HG03064 (cell line): ENCODE measurements around the gene GALNT9.

ENCODE experiments used
- ATAC-seq: cut with Tn5 transposase; IDR thresholded peaks from one replicate; pipeline ENCODE4 v1.9.1; 2021; ENCODE audit warnings: low read depth; ENCODE audit not compliant: unreplicated experiment

GALNT9 gene

DNA sequence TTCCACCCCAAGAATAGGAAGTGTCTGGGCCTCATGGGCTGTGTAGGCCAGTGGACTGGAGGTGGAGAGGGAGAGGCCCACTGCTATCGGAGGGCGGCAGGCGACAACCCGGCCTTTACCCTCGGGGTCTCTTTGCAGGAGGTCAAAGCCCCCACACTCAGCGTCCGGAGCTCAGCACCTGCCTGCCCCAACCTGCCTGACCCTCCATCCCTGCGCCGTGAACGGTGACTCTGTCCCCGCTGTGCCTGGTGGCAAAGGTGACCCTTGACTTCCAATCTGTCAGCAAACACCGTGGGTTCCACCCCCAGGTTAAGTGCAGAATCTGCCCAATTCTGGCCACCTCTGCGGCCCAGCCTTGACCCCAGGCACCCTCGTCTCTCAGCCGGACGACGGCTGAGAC is 15.7 kb upstream of the GALNT9 start:
- ATAC-seq, result no peak

DNA sequence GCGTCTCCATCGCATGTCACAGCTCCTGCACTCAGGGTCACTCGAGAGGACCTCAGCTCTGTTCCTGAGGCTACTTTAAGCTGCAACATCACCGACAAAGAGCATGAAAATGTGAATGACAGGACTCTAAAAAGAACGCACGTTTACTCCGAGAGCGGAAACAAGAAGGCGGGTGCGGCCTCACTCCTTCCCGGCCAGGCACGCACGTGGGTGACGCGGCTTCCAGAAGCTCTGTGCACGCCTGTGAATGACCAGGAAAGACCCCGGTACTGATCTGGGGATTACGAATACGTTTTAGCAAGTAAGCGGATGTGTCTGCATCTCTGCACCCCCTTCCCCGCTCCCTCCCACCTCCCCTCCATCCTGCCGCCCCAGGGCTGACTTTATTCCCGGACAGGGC is 15.2 kb upstream of the GALNT9 start:
- ATAC-seq, result no peak

DNA sequence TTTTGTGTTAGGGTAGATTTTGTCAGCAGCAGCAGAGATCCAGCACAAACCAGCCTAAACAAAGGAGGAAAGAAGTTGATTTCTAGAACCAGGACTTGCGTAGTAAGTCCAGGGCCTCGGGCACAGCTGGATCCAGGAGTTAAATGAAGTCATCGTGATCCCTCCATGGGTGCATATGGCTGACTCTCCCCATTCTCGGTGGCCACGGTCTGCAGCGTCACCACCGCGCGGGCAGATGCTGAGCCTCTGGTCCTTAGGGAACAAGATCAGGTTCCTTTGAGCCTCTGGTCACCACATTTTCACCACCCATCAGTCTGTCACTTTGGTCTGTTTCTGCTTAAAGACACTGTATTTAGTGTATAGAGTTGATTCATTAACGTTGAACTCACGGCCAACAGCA is 14.8 kb upstream of the GALNT9 start:
- no peak for ATAC-seq

DNA sequence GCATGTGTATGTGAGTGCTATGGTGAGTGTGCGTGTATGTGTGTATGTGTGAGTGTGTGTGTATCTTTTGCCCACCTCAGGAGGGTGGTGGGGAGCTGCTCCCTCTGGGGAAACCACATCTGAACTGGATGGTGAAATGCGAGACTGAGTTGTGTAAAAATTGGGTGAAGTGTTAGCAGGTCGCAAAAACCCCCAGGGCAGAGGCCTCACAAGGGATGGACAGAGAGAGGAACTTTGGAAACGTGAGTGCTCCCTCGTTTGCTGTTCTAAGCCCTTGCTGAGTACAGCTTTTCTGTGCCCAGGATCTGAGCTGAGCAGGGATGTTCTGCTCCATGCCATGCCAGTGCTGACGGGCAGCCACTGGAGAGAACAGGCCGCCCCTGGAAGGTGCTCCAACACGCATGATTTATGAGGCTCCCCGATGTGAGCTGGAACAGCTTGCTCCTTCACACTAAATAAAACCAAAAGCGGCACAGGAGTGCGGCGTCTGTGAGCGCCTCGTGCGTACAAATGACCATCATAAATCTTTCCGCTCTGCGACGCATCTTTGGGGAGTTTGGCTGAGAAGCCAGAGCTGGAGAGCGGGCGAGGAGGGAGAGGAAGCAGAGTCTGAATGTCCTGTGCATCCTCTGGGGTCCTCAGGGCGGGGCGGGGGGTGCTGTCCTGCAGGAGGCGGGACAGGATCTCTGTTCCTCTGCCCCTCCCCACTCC is 14.1 kb upstream of the GALNT9 start:
- ATAC-seq, result no peak

DNA sequence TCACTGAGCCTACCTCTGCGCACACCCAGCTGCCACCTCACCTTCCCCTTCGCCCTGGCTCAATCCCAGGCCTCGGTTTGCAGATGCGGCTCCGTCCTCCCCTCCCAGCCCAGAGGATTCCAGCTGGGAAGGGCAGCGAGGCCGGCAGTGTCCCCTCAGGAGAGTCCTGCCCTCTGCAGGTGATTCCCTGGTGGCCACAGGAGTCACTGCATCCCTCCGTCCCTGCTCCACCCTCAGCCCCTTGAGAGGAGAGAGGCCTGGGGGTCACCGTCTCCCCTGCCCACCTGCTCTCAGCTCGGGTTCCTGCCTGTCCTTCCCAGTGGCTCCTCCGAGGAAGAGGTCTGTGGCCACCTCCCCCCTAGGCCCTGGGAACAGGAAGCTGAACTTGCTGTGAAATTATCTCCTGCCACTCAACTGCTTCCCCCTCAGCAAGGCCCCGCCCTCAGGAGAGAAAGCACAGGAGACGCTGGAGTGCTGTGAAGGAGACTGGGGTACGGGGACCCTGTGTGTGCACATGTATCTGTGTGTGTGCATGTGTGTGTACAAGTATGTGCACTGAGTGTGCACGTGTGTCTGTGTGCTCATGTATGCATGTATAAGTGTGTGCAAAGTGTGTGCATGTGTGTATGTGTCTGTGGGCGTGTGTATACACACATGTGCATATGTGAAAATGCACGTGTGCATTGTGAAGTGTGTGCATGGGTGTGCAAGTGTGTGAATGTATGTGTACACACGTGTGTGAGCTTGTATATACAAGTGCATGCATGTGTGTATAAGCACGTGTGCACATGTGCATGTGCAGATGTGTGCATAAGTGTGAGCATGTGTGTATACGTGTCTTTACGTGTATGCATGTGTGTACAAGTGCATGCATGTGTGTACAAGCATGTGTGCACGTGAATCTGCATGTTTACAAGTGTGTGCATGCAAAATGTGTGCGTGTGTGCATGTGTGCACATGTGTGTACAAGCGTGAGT is 13.2 kb upstream of the GALNT9 start:
- no peak for ATAC-seq

DNA sequence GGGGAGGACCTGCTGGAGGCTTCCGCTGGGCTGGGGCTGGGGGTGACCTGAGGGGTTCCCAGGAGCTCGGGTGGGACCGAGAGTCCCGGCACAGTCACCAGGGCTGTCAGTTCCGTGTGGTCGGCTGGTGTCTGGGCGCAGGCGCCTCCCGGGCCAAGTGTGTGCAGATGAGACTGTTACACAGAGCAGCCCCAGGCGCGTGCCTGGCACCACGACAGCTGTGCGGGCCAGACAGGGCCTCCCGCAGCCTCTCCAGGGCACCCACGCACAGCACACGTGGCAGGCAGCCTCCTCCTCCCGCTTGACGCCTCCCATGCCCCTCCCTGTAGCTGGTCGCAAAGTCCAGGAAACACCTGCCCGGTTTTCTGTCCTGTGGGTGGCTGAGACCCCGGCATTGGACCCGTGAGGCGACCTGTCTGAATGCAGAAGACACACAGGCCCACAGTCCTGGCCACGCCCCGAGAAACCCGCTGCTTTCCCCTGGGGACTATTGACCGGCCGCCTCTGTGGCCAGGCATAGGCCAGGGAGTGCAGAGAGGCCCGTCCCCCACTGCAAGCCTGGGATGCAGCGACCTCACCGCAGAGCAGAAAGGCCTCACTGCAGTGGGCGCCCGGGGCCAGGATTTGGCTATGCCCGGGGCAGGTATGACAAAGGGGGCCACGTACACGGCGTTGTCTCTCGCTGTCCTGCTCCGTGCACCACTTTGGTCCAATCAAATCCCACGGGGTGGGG is 12.1 kb upstream of the GALNT9 start:
- ATAC-seq, result no peak

DNA sequence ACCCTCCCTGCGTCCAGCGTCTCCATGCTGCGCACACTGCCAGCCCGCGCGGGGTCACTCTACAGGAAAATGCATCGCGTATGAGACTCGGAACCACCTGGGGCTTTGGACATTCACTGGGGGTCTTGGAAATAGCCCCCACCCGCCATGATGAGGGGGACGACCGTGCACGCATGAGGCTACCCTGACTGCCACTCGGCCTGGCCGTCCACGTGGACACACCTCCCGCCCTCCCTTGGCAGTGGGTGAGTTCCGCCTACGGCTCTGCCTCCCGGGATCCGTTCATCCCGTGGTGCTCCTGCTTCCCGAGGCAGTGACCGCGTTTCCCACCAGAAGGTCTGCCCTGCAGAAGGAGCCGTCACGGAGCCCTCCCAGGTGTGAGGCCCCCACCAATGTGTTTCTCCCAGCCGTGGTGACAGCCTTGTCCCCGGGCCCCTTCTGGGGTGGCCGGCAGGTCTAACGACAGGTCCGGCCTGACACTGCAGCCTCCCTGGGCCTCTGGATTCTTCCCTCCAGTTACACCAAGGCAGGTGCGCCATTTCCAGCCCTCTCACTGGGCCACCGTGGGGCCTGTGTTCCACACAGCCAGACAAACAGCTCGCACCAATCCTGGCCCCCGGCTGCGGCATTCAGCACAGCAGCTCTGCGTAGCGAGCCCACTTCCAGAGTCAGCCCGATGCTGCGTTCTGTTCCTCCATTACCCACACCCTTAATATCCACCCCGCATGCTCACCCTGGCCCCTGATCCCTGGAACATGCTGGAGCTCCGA is 11.1 kb upstream of the GALNT9 start:
- no peak for ATAC-seq

DNA sequence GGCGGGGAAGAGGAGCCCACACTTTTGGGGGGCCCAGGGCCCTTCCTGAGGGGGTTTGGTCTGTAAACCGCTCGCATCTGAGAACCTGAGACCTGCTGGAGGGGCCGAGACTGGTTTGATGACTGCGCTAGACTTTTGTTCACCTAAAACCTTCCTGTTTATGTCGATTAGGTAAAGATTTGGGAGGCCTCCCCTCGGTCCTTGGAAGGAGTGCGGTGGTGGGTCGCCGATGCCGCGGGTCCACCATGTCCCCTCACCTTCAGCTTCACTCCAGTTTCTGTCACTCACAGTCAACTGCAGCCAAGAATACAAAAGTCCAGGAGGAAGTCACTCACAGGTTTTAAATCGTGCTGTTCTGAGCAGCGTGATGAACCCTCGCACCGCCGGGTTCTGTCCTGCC is 10.5 kb upstream of the GALNT9 start:
- no peak for ATAC-seq

DNA sequence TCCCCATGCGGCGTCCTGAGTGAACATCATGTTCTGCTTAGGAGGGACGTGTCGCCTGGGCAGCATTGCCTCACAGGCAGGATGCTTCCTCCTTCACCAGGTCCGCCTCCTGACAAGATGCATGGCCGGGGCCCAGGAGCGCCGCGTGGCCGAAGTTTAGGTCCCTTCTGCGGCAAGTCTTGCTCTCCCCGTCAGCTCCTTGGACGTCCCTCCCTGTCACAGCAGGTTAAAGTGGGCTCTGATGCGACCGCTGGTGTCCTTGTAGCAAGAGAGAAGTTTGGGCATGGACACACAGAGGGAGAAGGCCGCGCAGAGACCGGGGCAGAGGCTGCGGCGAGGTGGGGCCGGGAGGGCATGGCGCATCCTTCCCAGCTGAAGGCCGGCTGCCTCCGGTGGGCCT is 9.4 kb upstream of the GALNT9 start:
- ATAC-seq, result no peak

DNA sequence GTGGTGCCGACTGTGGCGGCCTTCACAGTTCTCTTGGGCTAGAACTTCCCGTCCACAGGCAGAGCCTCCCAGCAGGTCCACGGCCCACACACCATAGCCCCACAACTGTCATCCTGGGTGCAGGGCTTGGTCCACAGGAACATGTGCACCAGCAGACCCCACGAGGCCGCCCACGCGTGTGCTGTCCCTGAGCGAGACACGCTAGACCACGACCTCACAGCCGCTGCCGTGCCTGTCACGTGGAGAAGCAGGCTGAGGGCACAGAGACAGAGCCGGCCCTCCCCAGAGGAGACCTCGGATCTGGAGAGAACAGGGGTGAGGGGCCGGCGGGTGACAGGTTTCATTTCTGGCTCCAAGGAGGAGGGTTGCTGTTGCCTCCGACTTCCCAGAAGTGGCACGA is 8.9 kb upstream of the GALNT9 start:
- ATAC-seq, result no peak

DNA sequence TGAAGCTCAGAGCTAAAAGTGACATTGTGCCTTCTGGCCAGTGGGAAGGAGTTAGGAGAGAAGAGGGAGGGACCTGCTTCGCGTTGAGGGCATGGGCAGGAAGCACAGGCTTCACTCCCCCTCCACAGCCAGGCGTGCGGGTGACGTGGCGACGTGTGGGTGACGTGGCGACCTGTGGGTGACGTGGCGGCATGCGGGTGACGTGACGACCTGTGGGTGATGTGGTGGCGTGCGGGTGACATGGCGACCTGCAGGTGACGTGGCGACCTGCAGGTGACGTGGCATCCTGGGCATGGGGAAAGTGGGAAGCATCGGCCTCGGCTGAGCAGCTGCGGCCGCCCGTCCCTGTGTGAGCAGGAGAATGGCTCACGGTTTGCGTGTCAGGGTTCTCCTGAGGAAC is 8.2 kb upstream of the GALNT9 start:
- ATAC-seq, result no peak

DNA sequence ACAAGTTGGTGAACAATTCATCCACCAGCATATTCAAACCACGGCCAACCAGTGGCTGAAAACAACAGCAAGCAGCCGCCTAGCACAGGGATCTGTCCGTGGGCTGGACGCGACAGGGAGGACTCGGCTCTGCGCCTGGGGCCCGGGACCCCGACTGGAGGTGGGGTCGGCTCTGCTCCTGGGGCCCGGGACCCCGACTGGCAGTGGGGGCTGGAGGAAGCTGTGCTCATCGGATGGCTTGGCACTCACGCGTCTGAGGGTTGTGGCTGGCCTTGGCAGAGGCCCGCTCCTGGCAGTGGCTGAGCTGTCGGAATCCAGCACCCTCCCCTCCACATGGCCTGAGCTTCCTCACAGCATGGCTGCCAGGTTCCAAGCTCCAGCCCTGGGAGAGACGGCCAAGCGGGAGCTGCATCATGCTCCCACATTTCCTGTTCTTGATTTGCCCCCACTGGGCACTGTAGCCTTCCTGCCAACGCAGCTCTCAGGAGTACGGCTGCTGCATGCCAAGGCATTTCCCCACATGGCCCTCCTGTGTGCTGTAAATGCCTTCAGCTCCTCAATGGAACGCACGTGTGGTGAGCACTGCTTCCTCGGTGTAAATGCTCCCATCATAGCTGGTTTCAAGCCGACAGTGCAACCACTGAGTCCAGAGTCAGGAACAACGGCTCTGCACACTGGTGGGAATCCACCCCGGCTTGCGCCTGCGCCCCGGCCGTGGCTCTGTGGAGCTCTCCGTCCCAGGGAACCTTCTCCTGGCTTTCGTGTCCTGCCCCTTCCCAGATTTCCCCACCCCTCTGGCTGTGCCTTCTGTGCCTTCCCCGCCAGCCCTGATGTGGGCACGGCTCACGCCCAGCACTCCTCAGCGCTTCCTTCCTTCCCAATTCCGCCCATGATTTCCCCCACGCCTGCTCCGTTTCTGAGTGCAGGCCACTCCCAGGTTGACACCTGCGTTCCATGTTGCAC is 7.3 kb upstream of the GALNT9 start:
- ATAC-seq, result no peak

DNA sequence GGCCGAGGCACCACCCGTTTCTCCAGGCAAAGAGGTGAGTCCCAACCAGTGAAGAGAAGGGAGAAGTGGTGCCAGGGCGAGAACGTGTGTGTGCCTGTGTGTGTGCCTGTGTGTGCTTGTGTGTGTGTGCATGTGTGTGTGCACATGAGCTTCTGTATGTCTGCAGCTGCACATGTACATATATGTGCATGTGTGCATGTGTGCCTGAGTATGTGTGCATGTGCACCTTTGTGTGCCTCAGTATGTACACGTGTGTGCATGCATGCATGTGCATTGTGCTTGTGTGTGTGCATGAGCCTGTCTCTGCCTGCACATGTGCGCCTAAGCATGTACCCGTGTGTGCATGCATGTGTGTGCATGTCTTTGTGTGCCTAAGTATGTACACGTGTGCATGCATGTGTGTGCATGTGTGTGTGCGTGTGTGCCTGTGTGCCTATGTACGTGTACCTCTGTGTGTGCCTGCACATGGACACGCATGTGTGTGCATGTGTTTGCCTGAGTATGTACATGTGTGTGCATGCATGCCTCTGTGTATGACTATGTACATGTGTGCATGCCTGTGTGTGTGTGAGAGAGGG is 5.9 kb upstream of the GALNT9 start:
- no peak for ATAC-seq

DNA sequence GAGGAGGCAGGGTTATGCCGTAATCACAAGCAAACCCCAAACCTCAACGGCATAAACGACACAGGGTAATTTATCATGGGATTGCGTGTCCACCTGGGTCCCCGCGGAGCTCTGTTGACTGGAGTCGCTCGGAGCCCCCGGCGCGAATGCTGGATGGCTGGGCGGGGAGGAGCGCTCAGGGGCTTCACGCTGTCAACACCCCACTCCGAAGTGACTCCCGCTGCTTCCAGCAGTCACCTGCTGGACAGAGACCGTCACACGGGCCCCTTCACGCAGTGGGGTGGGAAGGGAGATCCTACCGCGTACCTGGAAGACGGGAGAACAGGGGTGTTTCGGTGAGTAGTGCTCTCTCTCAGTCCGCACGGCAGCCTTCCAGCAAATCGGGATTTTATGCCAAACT is 4.4 kb upstream of the GALNT9 start:
- no peak for ATAC-seq

DNA sequence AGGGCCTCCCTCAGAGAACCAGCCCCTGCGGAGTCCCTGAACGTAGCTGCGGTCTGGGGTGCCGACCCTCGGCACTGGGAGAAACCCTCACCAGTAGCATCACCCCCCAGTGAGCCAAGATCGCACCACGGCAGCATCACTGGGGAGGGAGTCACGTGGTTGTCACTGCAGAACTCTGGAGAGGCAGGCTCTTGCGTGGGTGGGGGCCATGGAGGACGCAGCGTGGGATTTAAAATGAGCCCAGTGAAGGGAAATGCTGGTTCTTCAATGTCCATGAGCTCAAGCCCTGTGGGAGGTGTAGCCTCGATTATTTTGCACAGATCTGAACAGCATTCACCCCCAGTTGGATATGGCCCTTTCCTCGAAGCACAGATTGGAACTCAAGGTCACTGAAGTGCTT is 3.9 kb upstream of the GALNT9 start:
- no peak for ATAC-seq

DNA sequence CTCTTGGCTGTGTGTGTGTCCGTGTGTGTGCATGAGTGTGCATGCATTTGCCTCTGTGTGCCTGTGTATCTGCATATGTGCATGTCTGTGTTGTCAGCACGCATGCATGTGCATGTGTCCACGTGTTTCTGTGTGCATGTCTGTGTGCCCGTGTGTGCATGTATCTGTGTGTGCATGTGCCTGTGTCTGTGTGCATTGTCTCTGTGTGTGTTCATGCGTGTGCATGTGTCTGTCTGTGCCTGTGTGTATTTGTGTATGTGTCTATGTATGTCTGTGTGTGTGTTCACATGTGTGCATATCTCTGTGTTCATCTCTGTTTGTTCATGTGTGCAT is 1.1 kb upstream of the GALNT9 start:
- ATAC-seq, result no peak

DNA sequence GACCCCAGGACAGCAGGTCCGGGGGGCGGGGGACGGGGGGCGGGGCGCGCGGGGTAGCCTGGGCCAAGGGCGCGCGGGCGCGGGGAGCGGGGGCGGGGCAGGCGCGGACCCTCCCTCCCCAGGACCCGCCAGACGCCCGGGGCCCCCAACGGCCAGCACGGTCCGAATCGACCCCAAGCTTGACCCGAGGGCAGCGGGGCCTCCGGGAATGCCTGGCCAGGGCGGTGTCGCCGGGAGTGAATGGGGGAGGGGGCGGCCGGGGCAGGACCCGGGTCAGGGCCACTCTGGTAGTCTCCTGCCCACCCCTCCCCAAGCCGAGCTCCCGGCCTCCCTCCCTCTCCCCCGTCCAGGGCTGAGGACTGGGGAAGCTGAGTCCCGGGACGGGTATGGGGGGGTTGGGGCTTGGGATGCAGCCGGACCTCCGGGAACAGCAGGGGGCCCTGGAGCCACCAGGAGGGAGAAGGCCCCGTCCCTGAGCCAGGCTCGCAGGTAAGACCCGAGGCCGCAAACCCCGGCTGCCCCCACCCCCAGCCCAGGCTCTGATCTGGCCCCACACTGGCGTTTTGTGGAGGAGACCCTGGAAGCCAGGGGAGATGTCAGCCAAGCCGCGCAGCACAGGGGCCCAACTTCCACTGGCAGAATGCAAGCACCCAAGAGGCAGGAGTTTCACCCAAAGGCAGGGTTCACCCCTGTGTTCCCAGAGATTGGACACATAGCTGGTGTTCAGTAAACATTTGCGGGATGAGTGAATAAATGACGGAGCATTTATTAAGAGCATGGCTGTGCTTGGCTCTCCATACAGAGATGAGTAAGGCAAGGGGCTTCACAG is 545 bp upstream of the GALNT9 start:
- ATAC-seq, result no peak

DNA sequence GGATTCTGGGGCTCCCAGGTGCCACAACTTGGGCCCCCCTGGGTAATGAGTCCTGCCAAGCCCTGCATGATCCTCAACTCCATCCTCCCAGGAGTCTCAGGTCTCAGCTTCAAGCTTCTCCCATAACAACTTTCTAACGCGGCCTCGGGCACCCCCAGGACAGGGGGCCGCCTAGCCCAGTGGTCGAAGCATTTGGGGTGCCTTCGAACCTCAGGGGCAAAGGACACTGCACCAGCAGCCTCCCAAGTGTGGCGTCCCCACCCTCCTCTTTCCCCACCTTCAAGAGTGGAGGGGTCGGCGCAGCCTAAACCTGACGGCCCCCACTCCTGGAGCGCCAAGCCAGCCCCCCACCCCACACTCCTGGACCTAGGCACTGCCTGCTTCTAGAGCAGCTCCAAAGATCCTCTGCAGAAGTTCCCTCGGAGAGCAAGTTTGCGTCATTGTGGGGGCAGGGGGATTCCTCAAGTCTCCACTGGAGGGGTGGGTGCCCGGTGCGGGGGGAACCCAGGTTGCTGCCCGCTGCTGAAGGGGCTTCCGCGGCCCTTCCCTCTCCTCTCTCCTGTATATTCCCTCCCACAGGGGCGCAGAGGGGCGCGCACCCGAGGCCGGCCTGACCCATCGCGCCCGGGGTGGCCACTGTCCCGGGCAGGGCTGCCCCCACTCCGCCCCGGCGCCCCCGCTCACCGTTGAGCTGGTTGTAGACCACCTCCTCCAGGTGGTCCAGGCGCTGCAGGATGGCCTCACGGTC is 933 bp downstream of the GALNT9 start:
- no peak for ATAC-seq
